Stimulated activated CD8-positive, alpha-beta memory T cell treated with anti-CD3 and anti-CD28 coated beads, Interleukin-4, amount 100 ng/mL, for 4 hours (primary cell): ENCODE results near the gene PIEZO1.
A peak's percentile ranks its signal among the peaks of the same experiment; 100 is the strongest.

Experiments used
- DNase-seq, 2 donors: peaks; one replicate each; pipeline ENCODE4 v3.0.0-alpha.2; 2020; ENCODE audit warnings: low read depth in 2 of 2, low spot score in 1 of 2

The PIEZO1 gene

GRCh38 chr16:88690341-88691128 lies 94.5 kb downstream of the PIEZO1 start:
- no peak for DNase-seq

GRCh38 chr16:88688013-88688778 lies 96.8 kb downstream of the PIEZO1 start:
- no peak for DNase-seq

- no peak for DNase-seq
Observed at GRCh38 chr16:88687676-88688012, 97.4 kb downstream of the PIEZO1 start.

GRCh38 chr16:88687254-88687576 lies 97.8 kb downstream of the PIEZO1 start:
- no peak for DNase-seq

- DNase-seq, result peak in 1 of 2 donors; percentile 73
Observed at GRCh38 chr16:88686439-88687253, 98.4 kb downstream of the PIEZO1 start, which contains the start of gene SNAI3. SNAI3 (minus strand) TSS chr16:88686507; CDS start chr16:88686406, 101 bp downstream.

- DNase-seq, result no peak
Observed at GRCh38 chr16:88686062-88686438, 99.0 kb downstream of the PIEZO1 start.

- no peak for DNase-seq
Observed at GRCh38 chr16:88685156-88686061, 99.6 kb downstream of the PIEZO1 start.

GRCh38 chr16:88684569-88685155 lies 100.4 kb downstream of the PIEZO1 start:
- no peak for DNase-seq

GRCh38 chr16:88681709-88682451 lies 103.1 kb downstream of the PIEZO1 start:
- DNase-seq, result no peak

- no peak for DNase-seq
Observed at GRCh38 chr16:88681084-88681680, 103.8 kb downstream of the PIEZO1 start.

- DNase-seq, result no peak
Observed at GRCh38 chr16:88680554-88681083, 104.4 kb downstream of the PIEZO1 start.

- DNase-seq, result no peak
Observed at GRCh38 chr16:88678224-88678979, 106.6 kb downstream of the PIEZO1 start.

GRCh38 chr16:88677721-88678120 lies 107.3 kb downstream of the PIEZO1 start:
- no peak for DNase-seq

GRCh38 chr16:88676502-88677242 lies 108.3 kb downstream of the PIEZO1 start:
- no peak for DNase-seq

- DNase-seq, result no peak
Observed at GRCh38 chr16:88673716-88674379, 111.2 kb downstream of the PIEZO1 start.

GRCh38 chr16:88672776-88673175 lies 112.2 kb downstream of the PIEZO1 start:
- DNase-seq, result no peak

- DNase-seq, result no peak
Observed at GRCh38 chr16:88671806-88672205, 113.2 kb downstream of the PIEZO1 start.
